Activated CD4-positive, alpha-beta memory T cell treated with anti-CD3 and anti-CD28 coated beads, Interleukin-2, amount 10 ng/mL, durations not matched to agents 7 days and 5 days (primary cell): ENCODE measurements around the gene NAP1L4. TPM values are rescaled to one million over a fixed set of nuclear protein-coding genes. Genes with fewer than 3 reads are reported as not detected.
"Not testable (repeated sequence)": the region's sequence is repeated elsewhere in the genome, so short reads cannot be mapped to it uniquely, and the experiment has no call there.

Experiments
- CTCF ChIA-PET: fragments of 350-600 bp; sonication (Branson Sonifier 250); formaldehyde crosslinking; loops from one replicate; lab custom pipeline; 2021; ENCODE audit warnings: antibody characterized with exemption, inconsistent platforms; lab: Charles Lee
- POLR2A ChIA-PET: fragments of 350-600 bp; sonication (Branson Sonifier 250); formaldehyde crosslinking; loops from one replicate; lab custom pipeline; 2021; ENCODE audit warnings: antibody characterized with exemption; lab: Charles Lee
- DNase-seq: peaks from one replicate; pipeline ENCODE4 v3.0.0-alpha.2; 2020
- H3K27ac Mint-ChIP-seq: one replicate; pipeline ENCODE4 v1.8.0; 2021; ENCODE audit warnings: mild to moderate bottlenecking, mixed read lengths
- H3K27me3 Mint-ChIP-seq: one replicate; pipeline ENCODE4 v1.8.0; 2021; ENCODE audit warnings: mixed read lengths
- H3K36me3 Mint-ChIP-seq: one replicate; pipeline ENCODE4 v1.8.0; 2021; ENCODE audit warnings: low read depth, mixed read lengths
- H3K4me1 Mint-ChIP-seq: one replicate; pipeline ENCODE4 v1.8.0; 2021; ENCODE audit warnings: mixed read lengths
- H3K4me3 Mint-ChIP-seq: one replicate; pipeline ENCODE4 v1.8.0; 2021; ENCODE audit warnings: mild to moderate bottlenecking, mixed read lengths
- H3K9me3 Mint-ChIP-seq: one replicate; pipeline ENCODE4 v1.8.0; 2021; ENCODE audit warnings: mixed read lengths
- total RNA-seq, 2 experiments: library from RNA; stranded (reverse); gene quantifications; one replicate each; pipeline ENCODE4 v1.2.3, GENCODE V29; 2021

The NAP1L4 gene
- total RNA-seq, 2 experiments from 2014 or later: 299 to 314 TPM

GRCh38 chr11:2940921-2941821 lies 51.0 kb downstream of the NAP1L4 start:
- Mint-ChIP-seq H3K36me3 (peaks cover 49% of the 10 kb centered on the region), H3K27me3 (no peaks in the 10 kb centered on the region), H3K4me3 (no peak overlapping the region), H3K4me1 (peaks cover 34% of the 10 kb centered on the region), H3K27ac (peak overlapping the region; percentile 26), H3K9me3 (peaks cover 27% of the 10 kb centered on the region)
- DNase-seq: no peak
- ChIA-PET CTCF (interaction anchor here (1.1 to 1.5 kb wide), 2 partner anchors 11 to 49 kb away, joined by 4 to 5 read pairs; no protein-coding TSS in a partner anchor), POLR2A (interaction anchor here (0.8 to 4.3 kb wide), 13 partner anchors 7 to 116 kb away, joined by 3 to 17 read pairs (median 3); partner anchors contain the start of genes NAP1L4 and PHLDA2)

DNA sequence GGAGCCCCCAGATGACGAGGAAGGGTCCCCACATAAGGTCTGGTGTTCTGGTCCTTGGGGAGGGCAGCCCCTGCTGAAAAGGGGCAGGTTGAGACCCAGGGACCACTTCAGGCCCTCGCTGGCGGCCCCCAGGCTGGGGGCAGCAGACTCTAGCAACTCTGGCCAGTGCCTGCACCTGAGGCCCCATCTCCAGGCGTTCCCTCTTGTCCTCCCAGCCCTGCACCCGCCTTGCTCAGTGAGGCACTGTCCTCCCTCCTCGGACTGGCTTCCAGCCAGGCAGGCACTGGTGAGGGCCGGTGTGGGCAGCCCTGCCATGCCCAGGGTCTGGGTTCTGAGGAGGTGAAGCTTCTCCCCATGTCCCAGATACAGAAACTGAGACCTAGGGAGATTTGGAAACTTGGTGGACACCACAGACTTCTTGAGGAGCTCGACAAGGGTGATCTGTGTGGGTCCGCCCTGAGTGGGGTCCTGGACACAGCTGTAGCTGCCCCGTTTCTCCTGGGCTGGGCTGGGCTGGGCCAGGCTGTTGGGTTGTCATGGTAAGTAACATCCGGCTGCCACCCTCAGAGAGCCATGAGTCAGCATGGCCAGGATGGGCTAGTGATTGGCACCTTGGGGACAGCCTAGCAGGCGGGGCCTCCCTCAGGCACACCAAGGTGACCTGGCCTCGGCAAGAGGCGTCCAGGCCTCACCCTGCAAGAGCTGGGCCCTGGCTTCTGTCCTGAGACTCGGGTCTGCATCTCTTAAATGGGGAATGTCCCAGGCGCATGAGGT lies 51.8 kb downstream of the NAP1L4 start:
- POLR2A ChIA-PET: interaction anchor here (0.8 to 4.3 kb wide), 10 partner anchors 11 to 52 kb away, joined by 3 to 17 read pairs (median 3); partner anchors contain the start of genes NAP1L4 and PHLDA2
- Mint-ChIP-seq H3K4me3 (no peak overlapping the region), H3K27ac (no peak overlapping the region), H3K36me3 (peaks cover 41% of the 10 kb centered on the region), H3K9me3 (peaks cover 27% of the 10 kb centered on the region), H3K27me3 (no peaks in the 10 kb centered on the region), H3K4me1 (peaks cover 26% of the 10 kb centered on the region)
- DNase-seq: peak; percentile 66
- CTCF ChIA-PET: interaction anchor here (1.5 kb wide), 1 partner anchor 10 kb away, joined by 4 read pairs; no protein-coding TSS in a partner anchor

DNA sequence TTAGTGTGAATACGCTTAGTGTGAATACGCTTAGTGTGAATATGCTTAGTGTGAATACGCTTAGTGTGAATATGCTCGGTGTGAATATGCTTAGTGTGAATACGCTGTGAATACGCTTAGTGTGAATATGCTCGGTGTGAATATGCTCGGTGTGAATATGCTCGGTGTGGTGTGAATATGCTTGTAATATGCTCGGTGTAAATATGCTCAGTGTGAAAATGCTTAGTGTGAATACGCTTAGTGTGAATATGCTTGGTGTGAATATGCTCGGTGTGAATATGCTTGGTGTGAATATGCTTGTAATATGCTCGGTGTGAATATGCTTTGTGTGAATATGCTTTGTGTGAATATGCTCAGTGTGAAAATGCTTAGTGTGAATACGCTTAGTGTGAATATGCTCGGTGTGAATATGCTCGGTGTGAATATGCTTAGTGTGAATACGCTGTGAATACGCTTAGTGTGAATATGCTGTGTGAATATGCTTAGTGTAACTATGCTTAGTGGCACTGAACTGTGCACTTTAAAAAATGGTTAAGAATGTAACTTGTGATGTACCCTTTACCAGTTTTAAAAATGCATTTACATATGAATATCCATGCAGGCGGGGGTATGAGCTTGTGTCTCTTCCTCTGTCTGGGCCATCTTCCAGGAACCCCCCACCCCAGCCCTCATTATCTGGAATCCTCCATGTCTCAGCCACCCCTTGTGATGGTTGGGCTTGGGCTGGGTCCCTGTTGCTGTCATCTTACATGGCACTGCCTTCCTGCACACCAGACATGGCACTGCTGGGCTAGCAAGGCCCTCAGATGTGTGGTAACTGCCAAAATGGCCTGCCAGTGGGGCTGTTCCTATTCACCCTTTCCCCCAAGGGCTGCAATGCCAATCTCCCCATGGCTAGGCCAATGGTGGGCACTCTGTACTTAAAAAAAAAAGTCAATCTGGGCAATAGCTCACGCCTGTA lies 53.4 kb downstream of the NAP1L4 start:
- not testable (repeated sequence) for H3K4me3 Mint-ChIP-seq, H3K27me3 Mint-ChIP-seq, DNase-seq
- H3K9me3 Mint-ChIP-seq: peaks cover 27% of the 10 kb centered on the region
- H3K36me3 Mint-ChIP-seq: peaks cover 27% of the 10 kb centered on the region
- H3K27ac Mint-ChIP-seq: peak overlapping the region; percentile 44
- ChIA-PET CTCF (interaction anchor here (1.3 to 1.5 kb wide), 2 partner anchors 9 to 46 kb away, joined by 4 to 5 read pairs; no protein-coding TSS in a partner anchor), POLR2A (interaction anchor here (0.7 to 1.2 kb wide), 2 partner anchors 9 to 111 kb away, joined by 3 to 4 read pairs; partner anchors contain the start of gene PHLDA2)
- H3K4me1 Mint-ChIP-seq: peaks cover 19% of the 10 kb centered on the region

GRCh38 chr11:2937641-2938457 lies 54.3 kb downstream of the NAP1L4 start:
- H3K27me3 Mint-ChIP-seq, CTCF ChIA-PET, DNase-seq, POLR2A ChIA-PET, H3K27ac Mint-ChIP-seq, H3K4me3 Mint-ChIP-seq: not testable (repeated sequence)
- peaks cover 22% of the 10 kb centered on the region for H3K4me1 Mint-ChIP-seq
- H3K9me3 Mint-ChIP-seq: peaks cover 27% of the 10 kb centered on the region
- peaks cover 26% of the 10 kb centered on the region for H3K36me3 Mint-ChIP-seq

GRCh38 chr11:2934611-2935239 lies 57.4 kb downstream of the NAP1L4 start:
- CTCF ChIA-PET: no interaction called here
- Mint-ChIP-seq H3K27me3 (peaks cover 5% of the 10 kb centered on the region), H3K27ac (no peak overlapping the region), H3K9me3 (peaks cover 25% of the 10 kb centered on the region), H3K36me3 (peaks cover 24% of the 10 kb centered on the region), H3K4me1 (peaks cover 29% of the 10 kb centered on the region), H3K4me3 (no peak overlapping the region)
- DNase-seq: no peak
- POLR2A ChIA-PET: interaction anchor here (0.8 to 1.7 kb wide), 5 partner anchors 8 to 160 kb away, joined by 3 to 8 read pairs (median 4); no protein-coding TSS in a partner anchor

DNA sequence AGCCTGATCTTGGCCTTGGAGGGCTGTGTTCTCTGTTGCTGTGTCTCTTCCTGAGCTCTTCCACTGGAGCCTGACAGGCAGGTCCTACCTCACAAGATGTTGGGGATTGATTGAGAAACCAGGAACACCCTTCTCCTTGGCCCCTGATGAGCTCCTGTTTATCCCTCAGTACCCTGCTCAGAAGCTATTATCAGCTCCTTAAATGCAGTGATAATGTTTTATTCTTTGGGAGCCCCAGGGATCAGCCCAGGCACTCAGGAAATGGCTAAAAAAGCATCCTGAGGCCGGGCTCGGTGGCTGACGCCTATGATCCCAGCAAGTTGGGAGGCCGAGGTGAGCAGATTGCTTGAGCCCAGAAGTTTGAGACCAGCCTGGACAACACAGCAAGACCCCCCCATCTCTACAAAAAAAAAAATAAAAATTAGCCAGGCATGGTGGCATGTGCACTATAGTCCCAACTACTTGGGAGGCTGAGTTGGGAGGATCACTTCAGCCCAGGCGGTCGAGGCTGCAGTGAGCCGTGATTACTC lies 58.0 kb downstream of the NAP1L4 start:
- peak overlapping the region; percentile 62 for H3K27ac Mint-ChIP-seq
- POLR2A ChIA-PET: interaction anchor here (0.8 to 1.7 kb wide), 8 partner anchors 8 to 159 kb away, joined by 3 to 8 read pairs (median 4); no protein-coding TSS in a partner anchor
- peaks cover 6% of the 10 kb centered on the region for H3K27me3 Mint-ChIP-seq
- peaks cover 21% of the 10 kb centered on the region for H3K9me3 Mint-ChIP-seq
- CTCF ChIA-PET: interaction anchor here (1.1 to 1.5 kb wide), 3 partner anchors 11 to 401 kb away, joined by 3 to 7 read pairs (median 4); no protein-coding TSS in a partner anchor
- peaks cover 18% of the 10 kb centered on the region for H3K36me3 Mint-ChIP-seq
- peaks cover 30% of the 10 kb centered on the region for H3K4me1 Mint-ChIP-seq
- H3K4me3 Mint-ChIP-seq: no peak overlapping the region
- DNase-seq: no peak

DNA sequence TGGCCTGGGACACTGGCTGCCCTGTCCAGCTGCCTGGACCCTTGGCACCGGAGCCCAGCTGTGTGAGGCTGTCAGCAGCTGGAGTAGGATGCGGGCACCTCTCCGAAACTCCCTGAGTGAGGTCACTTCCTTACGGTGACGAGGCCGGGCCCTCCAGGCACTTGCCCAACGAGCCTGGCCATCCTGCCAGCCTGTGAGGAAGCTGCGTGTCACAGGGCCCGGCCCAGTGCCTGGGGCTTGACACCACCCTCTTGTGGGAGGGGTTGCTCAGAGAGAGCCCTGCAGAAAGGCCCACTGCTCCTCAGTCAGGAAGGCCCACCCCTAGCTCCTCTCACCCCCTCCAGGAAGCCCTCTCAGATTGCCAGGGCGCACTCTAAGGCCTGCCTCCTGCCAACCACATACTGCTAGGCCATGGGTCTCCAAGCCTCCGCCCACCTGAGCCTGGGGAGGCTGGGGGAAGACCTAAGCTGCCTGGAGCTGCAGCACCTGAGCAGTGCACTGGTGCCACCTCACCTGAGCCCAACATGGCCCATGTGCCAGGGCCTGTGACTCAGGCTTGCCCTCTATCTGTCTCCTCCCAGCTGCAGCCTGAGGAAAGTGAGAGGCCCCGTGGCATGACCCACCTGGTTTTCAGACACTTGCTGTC lies 58.6 kb downstream of the NAP1L4 start:
- no peak overlapping the region for H3K4me3 Mint-ChIP-seq
- H3K27ac Mint-ChIP-seq: peak overlapping the region; percentile 74
- ChIA-PET POLR2A (interaction anchor here (0.7 to 1.7 kb wide), 10 partner anchors 8 to 158 kb away, joined by 3 to 8 read pairs (median 4); partner anchors contain the start of gene NAP1L4), CTCF (interaction anchor here (1.1 to 1.5 kb wide), 3 partner anchors 12 to 401 kb away, joined by 3 to 7 read pairs (median 4); no protein-coding TSS in a partner anchor)
- H3K36me3 Mint-ChIP-seq: peaks cover 12% of the 10 kb centered on the region
- peaks cover 8% of the 10 kb centered on the region for H3K27me3 Mint-ChIP-seq
- peak; percentile 82 for DNase-seq
- peaks cover 33% of the 10 kb centered on the region for H3K4me1 Mint-ChIP-seq
- H3K9me3 Mint-ChIP-seq: peaks cover 15% of the 10 kb centered on the region

GRCh38 chr11:2932850-2933251 lies 59.3 kb downstream of the NAP1L4 start:
- Mint-ChIP-seq H3K36me3 (peaks cover 6% of the 10 kb centered on the region), H3K4me3 (no peak overlapping the region), H3K9me3 (peaks cover 9% of the 10 kb centered on the region), H3K27ac (peak overlapping the region; percentile 74), H3K4me1 (peaks cover 39% of the 10 kb centered on the region), H3K27me3 (peaks cover 15% of the 10 kb centered on the region)
- peak; percentile 57 for DNase-seq
- ChIA-PET POLR2A (interaction anchor here (0.7 to 1.7 kb wide), 7 partner anchors 13 to 89 kb away, joined by 3 to 8 read pairs (median 4); partner anchors contain the start of gene NAP1L4), CTCF (interaction anchor here (1.3 to 1.5 kb wide), 2 partner anchors 13 to 40 kb away, joined by 3 to 7 read pairs; no protein-coding TSS in a partner anchor)

- peak overlapping the region; percentile 74 for H3K27ac Mint-ChIP-seq
- H3K9me3 Mint-ChIP-seq: peaks cover 2% of the 10 kb centered on the region
- ChIA-PET CTCF (interaction anchor here (3.7 kb wide), 1 partner anchor 40 kb away, joined by 41 read pairs; no protein-coding TSS in a partner anchor), POLR2A (interaction anchor here (1.2 to 3.9 kb wide), 4 partner anchors 14 to 90 kb away, joined by 3 to 22 read pairs (median 4); no protein-coding TSS in a partner anchor)
- H3K4me3 Mint-ChIP-seq: no peak overlapping the region
- H3K4me1 Mint-ChIP-seq: peaks cover 43% of the 10 kb centered on the region
- no peaks in the 10 kb centered on the region for H3K36me3 Mint-ChIP-seq
- no peak for DNase-seq
- peaks cover 22% of the 10 kb centered on the region for H3K27me3 Mint-ChIP-seq
These were observed 60.1 kb downstream of the NAP1L4 start for GRCh38 chr11:2931771-2932738.
